ENCODE results near the gene CIAO1. TPM values are rescaled to one million over a fixed set of nuclear protein-coding genes. Genes with fewer than 3 reads are reported as not detected.

CIAO1 gene
- total and polyA plus RNA-seq, 2 of the 13 experiments (the other 11 are each of a cell fraction or from before 2014, with no cell fraction given), result 99.3 to 120 TPM

- TF ChIP-seq, protein P1, sequence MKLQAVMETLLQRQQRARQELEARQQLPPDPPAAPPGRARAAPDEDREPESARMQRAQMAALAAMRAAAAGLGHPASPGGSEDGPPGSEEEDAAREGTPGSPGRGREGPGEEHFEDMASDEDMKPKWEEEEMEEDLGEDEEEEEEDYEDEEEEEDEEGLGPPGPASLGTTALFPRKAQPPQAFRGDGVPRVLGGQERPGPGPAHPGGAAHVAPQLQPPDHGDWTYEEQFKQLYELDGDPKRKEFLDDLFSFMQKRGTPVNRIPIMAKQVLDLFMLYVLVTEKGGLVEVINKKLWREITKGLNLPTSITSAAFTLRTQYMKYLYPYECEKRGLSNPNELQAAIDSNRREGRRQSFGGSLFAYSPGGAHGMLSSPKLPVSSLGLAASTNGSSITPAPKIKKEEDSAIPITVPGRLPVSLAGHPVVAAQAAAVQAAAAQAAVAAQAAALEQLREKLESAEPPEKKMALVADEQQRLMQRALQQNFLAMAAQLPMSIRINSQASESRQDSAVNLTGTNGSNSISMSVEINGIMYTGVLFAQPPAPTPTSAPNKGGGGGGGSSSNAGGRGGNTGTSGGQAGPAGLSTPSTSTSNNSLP (IDR thresholded peaks at IDR 0.05; ENCODE audit: low read depth, low read length), result peak; percentile 86; the same call in 1 of the 2 replicates
- TF ChIP-seq BCLAF1 (IDR thresholded peaks at IDR 0.05) (no peak), NKX3-1 (CRISPR knock-in tag; IDR thresholded peaks at IDR 0.05) (no peak), AKAP8 (CRISPR knock-in tag; IDR thresholded peaks at IDR 0.05) (no peak), MLXIP (CRISPR knock-in tag; IDR thresholded peaks at IDR 0.05; ENCODE audit: borderline replicate concordance) (no peak), ZNF556 (CRISPR knock-in tag; IDR thresholded peaks at IDR 0.05; ENCODE audit: borderline replicate concordance) (no peak), ATF5 (CRISPR knock-in tag; IDR thresholded peaks at IDR 0.05; ENCODE audit: low read depth) (no peak), TCF12 (IDR thresholded peaks at IDR 0.05) (no peak), TCF12 (CRISPR knock-in tag; IDR thresholded peaks at IDR 0.05) (0 out of 2 replicates have a peak, but pooled peaks have one; percentile 51), ZIK1 (CRISPR knock-in tag; IDR thresholded peaks at IDR 0.05; ENCODE audit: borderline replicate concordance, low read depth) (no peak), GFI1 (CRISPR knock-in tag; IDR thresholded peaks at IDR 0.05; ENCODE audit: borderline replicate concordance) (no peak), ZNF329 (CRISPR knock-in tag; IDR thresholded peaks at IDR 0.05; ENCODE audit: low read depth) (no peak), KLF9 (CRISPR knock-in tag; IDR thresholded peaks at IDR 0.05; ENCODE audit: low read depth) (no peak), CENPX (CRISPR knock-in tag; IDR thresholded peaks at IDR 0.05) (no peak), IRF2 (CRISPR knock-in tag; IDR thresholded peaks at IDR 0.05) (peak; percentile 67; the same call in 1 of the 2 replicates), CCAR2 (optimal IDR thresholded peaks at IDR 0.05; ENCODE audit: low read depth, low read length) (peak; percentile 75)
- TF ChIP-seq, protein P2, sequence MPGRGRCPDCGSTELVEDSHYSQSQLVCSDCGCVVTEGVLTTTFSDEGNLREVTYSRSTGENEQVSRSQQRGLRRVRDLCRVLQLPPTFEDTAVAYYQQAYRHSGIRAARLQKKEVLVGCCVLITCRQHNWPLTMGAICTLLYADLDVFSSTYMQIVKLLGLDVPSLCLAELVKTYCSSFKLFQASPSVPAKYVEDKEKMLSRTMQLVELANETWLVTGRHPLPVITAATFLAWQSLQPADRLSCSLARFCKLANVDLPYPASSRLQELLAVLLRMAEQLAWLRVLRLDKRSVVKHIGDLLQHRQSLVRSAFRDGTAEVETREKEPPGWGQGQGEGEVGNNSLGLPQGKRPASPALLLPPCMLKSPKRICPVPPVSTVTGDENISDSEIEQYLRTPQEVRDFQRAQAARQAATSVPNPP (CRISPR knock-in tag; IDR thresholded peaks at IDR 0.05), result no peak
Measured at GRCh38 chr2:96251721-96252292, 14.2 kb upstream of the CIAO1 start (continued).

Measured in HepG2 (cell line).